C4-2B (cell line): Measurements from ENCODE around the gene PTPRA.
"Not testable (repeated sequence)": the region's sequence is repeated elsewhere in the genome, so short reads cannot be mapped to it uniquely, and the experiment has no call there.

Experiments
- H3K27ac ChIP-seq: fragments of 450-650 bp; 2 replicates; pipeline ENCODE4 v1.5.1; 2017
- ZFX ChIP-seq: fragments of 450-650 bp; IDR thresholded peaks from 2 replicates; pipeline ENCODE4 v1.6.1; 2017
- TF ChIP-seq, protein P1 (sequence below): fragments of 450-650 bp; conservative IDR thresholded peaks from 2 replicates; pipeline ENCODE4 v1.5.1; 2017; ENCODE audit warnings: mild to moderate bottlenecking

Gene PTPRA

DNA sequence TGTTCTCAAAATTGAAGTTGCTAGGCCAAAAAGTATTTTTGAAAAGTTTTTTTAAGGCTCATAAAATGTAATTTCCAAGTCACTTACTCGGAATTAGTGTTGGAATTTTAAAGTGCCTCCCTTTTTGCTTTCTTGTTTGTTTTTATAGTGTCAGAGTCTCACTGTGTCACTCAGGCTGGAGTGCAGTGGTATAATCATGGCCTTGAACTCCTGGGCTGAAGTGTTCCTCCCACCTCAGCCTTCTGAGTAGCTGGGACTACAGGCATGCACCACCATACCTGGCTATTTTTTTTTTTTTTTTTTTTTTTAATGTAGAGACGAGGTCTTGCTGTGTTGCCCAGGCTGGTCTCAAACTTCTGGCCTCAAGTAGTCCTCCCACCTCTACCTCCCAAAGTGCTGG is 130.1 kb downstream of the PTPRA start:
- H3K27ac ChIP-seq = no peak overlapping the region
- no peak for TF ChIP-seq ZFX
- TF ChIP-seq, protein P1, sequence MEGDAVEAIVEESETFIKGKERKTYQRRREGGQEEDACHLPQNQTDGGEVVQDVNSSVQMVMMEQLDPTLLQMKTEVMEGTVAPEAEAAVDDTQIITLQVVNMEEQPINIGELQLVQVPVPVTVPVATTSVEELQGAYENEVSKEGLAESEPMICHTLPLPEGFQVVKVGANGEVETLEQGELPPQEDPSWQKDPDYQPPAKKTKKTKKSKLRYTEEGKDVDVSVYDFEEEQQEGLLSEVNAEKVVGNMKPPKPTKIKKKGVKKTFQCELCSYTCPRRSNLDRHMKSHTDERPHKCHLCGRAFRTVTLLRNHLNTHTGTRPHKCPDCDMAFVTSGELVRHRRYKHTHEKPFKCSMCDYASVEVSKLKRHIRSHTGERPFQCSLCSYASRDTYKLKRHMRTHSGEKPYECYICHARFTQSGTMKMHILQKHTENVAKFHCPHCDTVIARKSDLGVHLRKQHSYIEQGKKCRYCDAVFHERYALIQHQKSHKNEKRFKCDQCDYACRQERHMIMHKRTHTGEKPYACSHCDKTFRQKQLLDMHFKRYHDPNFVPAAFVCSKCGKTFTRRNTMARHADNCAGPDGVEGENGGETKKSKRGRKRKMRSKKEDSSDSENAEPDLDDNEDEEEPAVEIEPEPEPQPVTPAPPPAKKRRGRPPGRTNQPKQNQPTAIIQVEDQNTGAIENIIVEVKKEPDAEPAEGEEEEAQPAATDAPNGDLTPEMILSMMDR = no peak

DNA sequence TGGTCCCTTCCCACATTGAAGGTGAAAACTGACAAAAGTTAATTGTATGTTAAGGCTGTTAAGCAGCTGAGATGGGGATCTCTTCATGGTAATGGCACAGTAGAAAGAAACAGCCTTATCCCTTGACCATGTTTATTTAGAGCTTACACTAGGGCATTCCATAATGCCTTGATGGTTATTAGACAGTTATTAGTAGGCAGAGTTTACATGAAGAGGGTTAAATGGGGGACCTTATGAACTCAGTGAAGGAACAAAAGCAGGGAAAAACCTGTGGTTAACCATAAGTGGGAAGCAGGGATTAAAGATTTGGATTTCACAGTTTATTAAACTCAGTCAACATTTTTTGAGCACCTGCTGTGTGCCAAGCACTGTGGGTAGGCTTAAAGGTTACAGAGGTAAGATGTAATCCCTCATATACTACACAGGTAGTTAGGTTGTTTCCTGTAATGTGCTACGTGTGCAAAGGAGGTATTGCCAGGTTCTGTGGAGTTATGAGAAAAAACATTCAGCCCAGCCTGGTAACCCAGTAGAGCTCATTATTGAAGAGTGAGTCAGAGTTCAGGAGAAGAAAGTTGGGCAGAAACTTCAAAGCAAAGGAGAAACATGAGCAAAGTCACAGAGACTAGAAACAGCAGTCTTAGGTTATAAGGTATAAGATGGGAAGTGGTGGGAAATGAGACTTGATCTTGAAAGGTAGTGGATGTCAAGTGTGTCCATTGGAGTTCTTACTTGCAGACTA is 137.9 kb downstream of the PTPRA start:
- no peak overlapping the region for H3K27ac ChIP-seq
- TF ChIP-seq, protein P1 = no peak
- no peak for TF ChIP-seq ZFX

DNA sequence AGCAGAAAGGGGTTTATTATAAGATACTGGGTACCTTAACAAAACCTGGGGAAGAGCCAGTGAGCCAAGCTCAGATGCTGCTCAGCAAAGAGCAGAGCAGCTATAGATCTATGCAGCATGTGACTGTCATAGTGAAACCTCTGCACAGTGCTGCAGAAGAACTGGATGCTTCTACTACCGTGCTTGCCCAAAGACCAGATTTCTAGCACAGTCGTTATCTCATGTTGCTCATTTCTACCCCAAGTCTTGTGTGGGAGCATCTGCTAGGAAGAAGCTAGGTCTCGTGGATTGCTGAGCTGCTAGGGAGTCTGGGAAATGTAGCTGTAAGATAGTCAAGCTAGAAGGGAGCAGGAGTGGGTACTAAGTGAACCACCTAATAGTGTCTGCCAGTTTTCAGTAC is 138.5 kb downstream of the PTPRA start:
- no peak overlapping the region for H3K27ac ChIP-seq
- TF ChIP-seq ZFX = no peak
- TF ChIP-seq, protein P1 = no peak

DNA sequence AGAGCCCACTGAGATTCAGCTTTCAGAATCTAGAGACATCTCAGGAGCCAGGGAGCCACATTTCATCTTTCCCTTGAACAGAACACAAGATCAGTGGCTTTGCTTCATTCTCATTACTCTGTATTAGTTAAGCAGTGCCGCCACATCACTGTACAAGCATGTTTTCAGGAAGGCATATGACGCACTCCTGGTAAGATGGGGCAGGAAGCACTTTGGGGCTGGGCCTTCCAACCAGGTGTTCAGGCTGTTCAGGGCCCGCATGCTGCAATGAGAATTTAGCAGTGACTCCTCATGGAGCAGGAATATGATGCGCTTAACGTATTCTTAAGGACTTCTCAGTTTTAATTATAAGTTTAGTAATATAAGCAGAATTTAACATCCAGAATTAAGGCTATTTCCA is 140.5 kb downstream of the PTPRA start:
- TF ChIP-seq, protein P1 = no peak
- TF ChIP-seq ZFX = no peak
- H3K27ac ChIP-seq = no peak overlapping the region

DNA sequence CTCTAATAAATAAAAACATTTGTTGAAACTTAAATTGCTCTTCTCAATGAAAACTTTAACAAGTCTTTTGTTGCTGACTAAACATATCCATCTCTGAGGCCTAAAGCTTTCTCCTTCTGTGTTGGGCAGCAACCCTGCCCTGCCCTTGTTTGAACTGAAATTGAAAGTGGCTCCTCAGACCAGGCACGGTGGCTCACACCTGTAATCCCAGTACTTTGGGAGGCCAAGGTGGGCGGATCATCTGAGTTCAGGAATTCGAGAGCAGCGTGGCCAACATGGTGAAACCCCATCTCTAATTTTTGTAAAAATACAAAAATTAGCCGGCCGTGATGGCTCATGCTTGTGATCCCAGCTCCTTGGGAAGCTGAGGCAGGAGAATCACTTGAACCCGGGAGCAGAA is 140.9 kb downstream of the PTPRA start:
- H3K27ac ChIP-seq = no peak overlapping the region
- TF ChIP-seq ZFX = no peak
- TF ChIP-seq, protein P1 = no peak

DNA sequence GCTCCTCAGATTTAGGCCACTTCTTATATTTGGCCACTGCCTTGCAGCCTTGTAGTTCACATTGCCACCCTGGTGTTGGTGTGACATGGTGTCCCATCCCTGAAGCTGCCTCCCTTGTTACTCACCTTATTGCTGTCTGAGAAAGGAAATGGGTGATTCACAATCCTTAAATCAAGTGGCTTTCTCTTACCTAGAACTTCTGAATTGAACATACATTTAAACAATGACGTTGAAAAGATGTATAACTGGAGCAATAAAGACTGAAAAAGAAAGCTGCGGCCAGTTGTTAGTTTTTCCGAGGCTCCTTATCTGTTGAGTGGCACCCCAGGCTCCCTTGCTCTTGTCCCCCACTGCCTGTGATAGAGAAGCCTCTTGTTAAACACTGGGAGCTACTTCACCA is 141.4 kb downstream of the PTPRA start:
- H3K27ac ChIP-seq = no peak overlapping the region
- TF ChIP-seq, protein P1 = no peak
- TF ChIP-seq ZFX = no peak

DNA sequence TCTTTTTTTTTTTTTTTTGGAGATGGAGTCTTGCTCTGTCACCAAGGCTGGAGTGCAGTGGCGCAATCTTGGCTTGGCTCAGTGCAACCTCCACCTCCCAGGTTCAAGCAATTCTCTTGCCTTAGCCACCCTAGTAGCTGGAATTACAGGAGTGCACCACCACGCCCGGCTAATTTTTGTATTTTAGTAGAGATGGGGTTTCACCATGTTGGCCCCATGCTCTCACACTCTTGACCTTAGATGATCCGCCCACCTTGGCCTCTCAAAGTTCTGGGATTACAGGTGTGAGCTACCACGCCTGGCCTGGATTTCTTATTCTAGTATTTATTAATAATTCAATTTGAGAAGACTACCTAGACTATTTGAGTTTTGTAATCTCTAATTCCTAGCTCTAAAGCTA is 142.0 kb downstream of the PTPRA start:
- H3K27ac ChIP-seq = not testable (repeated sequence)

DNA sequence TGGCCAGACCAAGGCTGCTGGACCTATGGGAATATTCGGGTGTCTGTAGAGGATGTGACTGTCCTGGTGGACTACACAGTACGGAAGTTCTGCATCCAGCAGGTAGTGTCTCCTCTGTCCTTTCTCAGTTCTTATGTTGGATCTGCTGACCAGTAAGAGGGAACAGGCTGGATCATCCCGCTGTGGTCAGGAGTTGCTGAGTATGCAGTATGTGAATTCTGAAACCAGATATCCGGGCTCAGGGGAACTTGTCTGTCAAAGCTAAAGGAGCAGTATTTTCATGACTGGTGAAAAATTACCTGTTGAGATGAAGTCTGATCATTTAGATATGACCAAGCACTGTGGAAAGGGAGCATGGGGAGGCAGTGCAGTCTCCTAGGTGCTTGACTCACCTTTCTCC is 148.0 kb downstream of the PTPRA start:
- H3K27ac ChIP-seq = peak overlapping the region; percentile 66
- no peak for TF ChIP-seq ZFX
- TF ChIP-seq, protein P1 = no peak
